Pancreas (tissue), 10 donors: ENCODE results near the gene P2RY14. TPM values are rescaled to one million over a fixed set of nuclear protein-coding genes. Genes with fewer than 3 reads are reported as not detected.
"Not testable (repeated sequence)": the region's sequence is repeated elsewhere in the genome, so short reads cannot be mapped to it uniquely, and the experiment has no call there.

Experiments used
- ATAC-seq, 4 donors: fragments of 200-7000 bp; cut with Tn5 transposase; one replicate each; pipeline versions ENCODE4 v1.8.0 to v1.9.1; 2020; ENCODE audit warnings: mild to moderate bottlenecking in 4 of 4, moderate library complexity in 4 of 4
- DNase-seq, 6 donors: peaks; one replicate each; pipeline ENCODE4 v3.0.0-alpha.2; 2020
- FAIRE-seq: peaks from 2 replicates; lab custom pipeline; 2012; peaks lifted over from hg19 to GRCh38; lab: Jason Lieb, UNC
- H3K27ac ChIP-seq, 4 donors: fragments of 200-600 bp; sonication (generic); 1 replicate in 3 of 4; 2 replicates in 1 of 4; pipeline versions ENCODE4 v1.5.0 to v1.8.0; 2020
- H3K27me3 ChIP-seq, 4 donors: fragments of 200-600 bp; one replicate each; pipeline ENCODE4 v1.8.0; 2021
- H3K36me3 ChIP-seq, 3 donors: fragments of 200-600 bp; sonication (generic) in 1 of 3; one replicate each; pipeline versions ENCODE4 v1.5.0 to v1.8.0; 2020 to 2021
- H3K4me1 ChIP-seq, 3 donors: fragments of 200-600 bp; one replicate each; pipeline ENCODE4 v1.8.0; 2021
- H3K4me3 ChIP-seq, 4 donors: fragments of 200-600 bp; sonication (generic) in 2 of 4; one replicate each; pipeline versions ENCODE4 v1.5.0 to v1.8.0; 2020 to 2021
- H3K9me3 ChIP-seq, 4 donors: fragments of 200-600 bp; one replicate each; pipeline ENCODE4 v1.8.0; 2021
- CTCF ChIP-seq, 4 donors: fragments of 200-600 bp; sonication (generic) in 3 of 4; IDR thresholded peaks; one replicate each; pipeline versions ENCODE4 v1.5.0 to v1.8.0; 2021; ENCODE audit warnings: antibody characterized with exemption in 4 of 4
- WGBS, 2 donors: extraction: QIAGEN DNeasy Blood & Tissue Kit; methylation state at CpG; one replicate each; pipeline ENCODE4 v1.1.7; 2013; 5-methylcytosine and 5-hydroxymethylcytosine counted together
- intact Hi-C, 3 donors: fragments of 100-400 bp; cut with DNase I; formaldehyde crosslinking; loops; one replicate each; pipeline versions ENCODE4 v1.11.1 to v1.14.2; 2022
- polyA plus RNA-seq, 2 donors: library from polyadenylated mRNA; stranded (reverse); fragments of 200-250 nt; gene quantifications; one replicate each; pipeline ENCODE4 v1.2.3, GENCODE V29; 2013
- total RNA-seq, 6 donors: library from RNA; stranded (reverse); fragmentation: NEBNext Ultra II Directional in 4 of 6; extraction: Animal tissue kit (Norgen Biotek cat#: 25700) in 4 of 6; gene quantifications; one replicate each; pipeline versions ENCODE4 v1.2.1 to v1.2.4, GENCODE V29; 2021 to 2023
- donor health status: healthy with polysubstance abuse.
- donor health status: DM: no; HTN: no; CAD: no; lungs with moderate emphysema.
- donor health status: DM: no; HTN: no; CAD: no.
- donor health status: control.
- donor health status: control.
- donor health status: Bipolar disorder and iron deficiency.
- donor health status: DM: yes; HTN: yes; CAD: no.
- donor health status: DM: no; HTN: no; CAD: no.
- donor health status: DM: no; HTN: no; CAD: no.
- donor health status: DM: yes; HTN: yes; CAD: no.

Gene P2RY14
- total and polyA plus RNA-seq, 8 donors: 0.08 to 0.47 (median 0.11) TPM

- H3K4me3 ChIP-seq: no peak overlapping the region
- DNase-seq (no peak), ATAC-seq (peak in 1 of 4 donors; percentile 37), FAIRE-seq (no peak)
- WGBS, 2 donors: 62 to 67% methylated on average over 5 of the region's 5 CpGs
- H3K4me1 ChIP-seq: no peaks in the 10 kb centered on the region
- no peaks in the 10 kb centered on the region for H3K9me3 ChIP-seq
- no peak overlapping the region for H3K27ac ChIP-seq
- no peak for TF ChIP-seq CTCF (IDR thresholded peaks at IDR 0.05)
- no peaks in the 10 kb centered on the region for H3K36me3 ChIP-seq
- no peaks in the 10 kb centered on the region for H3K27me3 ChIP-seq
- intact Hi-C loops: no loop called here
Observed at GRCh38 chr3:151171145-151171757, 107.1 kb downstream of the P2RY14 start.

GRCh38 chr3:151169948-151170679 lies 108.2 kb downstream of the P2RY14 start:
- intact Hi-C loops: loop anchor here in 1 of 3 donors (5.0 kb wide), 1 partner anchor 112 kb away; no protein-coding TSS in a partner anchor
- FAIRE-seq, H3K4me3 ChIP-seq, H3K27ac ChIP-seq, H3K9me3 ChIP-seq, H3K27me3 ChIP-seq, H3K36me3 ChIP-seq, H3K4me1 ChIP-seq: not testable (repeated sequence)
- 78% methylated on average over 9 of the region's 9 CpGs for WGBS, 2 donors
- DNase-seq: peak in 1 of 6 donors; percentile 43
- ATAC-seq: peak in 3 of 4 donors; percentile 42 to 73 (median 69)

DNA sequence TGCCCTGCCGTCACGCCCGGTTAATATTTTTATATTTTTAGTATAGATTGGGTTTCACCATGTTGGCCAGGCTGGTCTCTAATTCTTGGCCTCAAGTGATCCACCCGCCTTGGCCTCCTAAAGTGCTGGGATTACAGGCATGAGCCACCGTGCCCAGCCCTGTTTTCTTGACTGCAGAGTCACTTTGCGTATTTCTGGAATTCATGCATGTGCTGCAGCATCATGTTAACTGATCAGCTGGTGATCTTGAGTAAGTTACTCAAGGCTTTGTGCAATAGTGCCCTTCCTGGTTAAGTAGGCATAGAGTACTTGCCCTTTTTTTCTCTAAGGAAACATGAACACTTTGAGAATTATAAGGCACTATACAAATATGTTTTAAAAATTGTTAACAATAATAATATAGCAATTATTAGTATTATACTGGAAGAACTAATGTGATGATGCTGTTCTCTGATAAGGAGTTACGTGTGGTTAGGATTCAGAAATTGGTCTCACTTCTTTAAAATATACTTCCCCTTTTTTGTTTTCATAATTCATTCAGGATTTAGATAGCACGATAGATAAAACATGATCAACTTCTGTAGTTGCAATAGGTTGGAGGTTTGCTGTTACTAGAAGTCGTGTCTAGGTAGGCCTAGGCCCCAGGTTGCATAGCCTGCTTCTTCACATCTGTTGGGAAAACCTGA lies 108.9 kb downstream of the P2RY14 start:
- Histone ChIP-seq H3K9me3 (no peaks in the 10 kb centered on the region), H3K27ac (no peak overlapping the region), H3K4me1 (no peaks in the 10 kb centered on the region), H3K4me3 (no peak overlapping the region), H3K27me3 (no peaks in the 10 kb centered on the region), H3K36me3 (no peaks in the 10 kb centered on the region)
- no peak for TF ChIP-seq CTCF (IDR thresholded peaks at IDR 0.05)
- no peak for DNase-seq
- peak in 2 of 4 donors; percentile 37 to 69 for ATAC-seq
- 82 to 89% methylated on average over 9 of the region's 9 CpGs for WGBS, 2 donors
- intact Hi-C loops: loop anchor here in 1 of 3 donors (5.0 kb wide), 1 partner anchor 113 kb away; no protein-coding TSS in a partner anchor
- FAIRE-seq: no peak

DNA sequence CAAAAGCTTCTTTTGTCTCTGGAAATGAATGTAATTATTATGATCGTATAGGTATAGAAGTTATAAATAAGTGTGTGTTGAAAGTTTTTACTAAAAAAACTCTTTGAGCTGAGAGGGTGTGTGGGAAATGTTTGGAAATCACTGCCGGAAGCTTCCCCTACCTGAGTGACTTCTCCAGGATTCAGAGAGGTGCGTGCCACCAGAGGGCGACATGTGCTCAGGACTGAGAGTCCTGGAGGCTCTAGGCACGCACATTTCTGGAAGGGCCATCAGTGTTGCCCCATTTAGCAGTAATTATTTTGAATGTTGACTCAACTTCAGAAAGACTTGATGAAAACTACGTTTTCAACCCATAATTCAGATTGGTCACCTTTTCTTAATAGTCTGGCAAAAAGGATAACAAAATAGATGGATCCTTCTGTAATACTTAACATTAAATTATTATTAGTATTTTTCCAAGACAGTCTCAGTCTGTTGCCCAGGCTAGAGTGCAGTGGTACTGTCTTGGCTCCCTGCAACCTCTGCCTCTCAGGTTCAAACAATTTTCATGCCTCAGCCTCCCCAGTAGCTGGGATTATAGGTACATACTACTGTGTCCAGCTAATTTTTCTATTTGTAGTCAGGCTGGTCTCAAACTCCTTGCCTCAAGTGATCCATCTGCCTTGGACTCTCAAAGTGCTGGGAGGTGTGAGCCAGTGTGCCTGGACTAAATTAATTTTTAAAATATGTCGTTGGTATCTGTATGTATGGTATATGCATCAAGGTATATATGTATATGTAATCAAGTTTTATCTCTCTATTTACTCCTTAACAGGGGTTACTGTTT lies 109.9 kb downstream of the P2RY14 start:
- WGBS, 2 donors: 12 to 14% methylated on average over 7 of the region's 7 CpGs

More for the DNA sequence above, 109.9 kb downstream of the P2RY14 start:
- H3K9me3 ChIP-seq: no peaks in the 10 kb centered on the region
- H3K36me3 ChIP-seq: no peaks in the 10 kb centered on the region
- FAIRE-seq: no peak
- H3K4me3 ChIP-seq: no peak overlapping the region
- peak; percentile 47 to 86 (median 72) for DNase-seq
- H3K27ac ChIP-seq: no peak overlapping the region
- peak; percentile 81 to 95 (median 89) for ATAC-seq
- intact Hi-C loops: loop anchor here in 1 of 3 donors (5.0 kb wide), 1 partner anchor 114 kb away; no protein-coding TSS in a partner anchor
- H3K27me3 ChIP-seq: no peaks in the 10 kb centered on the region
- TF ChIP-seq CTCF (IDR thresholded peaks at IDR 0.05): peak in 3 of 4 donors; percentile 56 to 67 (median 64)
- H3K4me1 ChIP-seq: no peaks in the 10 kb centered on the region
